ENCODE data around the gene SMYD3. TPM values are rescaled to one million over a fixed set of nuclear protein-coding genes. Genes with fewer than 3 reads are reported as not detected.

The SMYD3 gene
- total RNA-seq, 2 experiments from 2014 or later = 22.6 to 27.0 TPM

GRCh38 chr1:245879091-245879490, 628.0 kb downstream of the SMYD3 start:
- no peak overlapping the region for H3K27ac Mint-ChIP-seq
- ATAC-seq (ENCODE audit: low read depth) = no peak

GRCh38 chr1:245878585-245878984, 628.5 kb downstream of the SMYD3 start:
- no peak overlapping the region for H3K4me3 Mint-ChIP-seq
- H3K4me1 Mint-ChIP-seq = no peaks in the 10 kb centered on the region
- no peak for DNase-seq
- H3K9me3 Mint-ChIP-seq = no peaks in the 10 kb centered on the region
- H3K27me3 Mint-ChIP-seq = no peaks in the 10 kb centered on the region
- H3K27ac Mint-ChIP-seq = no peak overlapping the region
- POLR2A ChIA-PET = no interaction called here
- H3K36me3 Mint-ChIP-seq = no peaks in the 10 kb centered on the region
- ATAC-seq (ENCODE audit: low read depth) = no peak

More at GRCh38 chr1:245879091-245879490, 628.0 kb downstream of the SMYD3 start:
- Mint-ChIP-seq H3K4me1 (no peaks in the 10 kb centered on the region), H3K9me3 (no peaks in the 10 kb centered on the region), H3K4me3 (no peak overlapping the region), H3K36me3 (peaks cover under 1% of the 10 kb centered on the region), H3K27me3 (no peaks in the 10 kb centered on the region)
- POLR2A ChIA-PET = no interaction called here
- DNase-seq = no peak

DNA sequence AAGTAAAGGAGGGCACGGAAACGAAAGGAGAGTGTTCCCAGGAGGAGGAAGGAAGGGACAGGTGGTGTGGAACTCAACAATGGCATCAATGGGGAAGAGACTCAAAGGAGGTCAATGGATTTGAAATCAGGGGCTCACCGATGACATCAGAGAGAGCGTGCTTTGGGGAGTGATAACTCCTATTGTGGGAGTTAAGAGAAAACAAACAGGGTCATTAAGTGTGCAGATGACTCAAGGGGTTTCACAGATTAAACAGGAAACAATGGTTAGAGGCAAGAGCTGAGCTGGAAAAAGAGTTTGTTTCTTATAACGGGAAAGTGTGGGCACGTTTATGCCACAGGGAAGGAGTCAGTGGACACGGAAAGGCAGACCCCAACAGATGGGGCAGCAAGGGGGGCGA, 629.1 kb downstream of the SMYD3 start:
- Mint-ChIP-seq H3K27me3 (no peaks in the 10 kb centered on the region), H3K27ac (no peak overlapping the region), H3K4me3 (no peak overlapping the region), H3K9me3 (no peaks in the 10 kb centered on the region), H3K36me3 (no peaks in the 10 kb centered on the region), H3K4me1 (no peaks in the 10 kb centered on the region)
- no peak for ATAC-seq (ENCODE audit: low read depth)
- POLR2A ChIA-PET = no interaction called here
- DNase-seq = no peak

- no peaks in the 10 kb centered on the region for H3K36me3 Mint-ChIP-seq
- H3K9me3 Mint-ChIP-seq = no peaks in the 10 kb centered on the region
- H3K4me3 Mint-ChIP-seq = no peak overlapping the region
- POLR2A ChIA-PET = no interaction called here
- H3K27me3 Mint-ChIP-seq = no peaks in the 10 kb centered on the region
- no peak for DNase-seq
- no peak overlapping the region for H3K27ac Mint-ChIP-seq
- no peaks in the 10 kb centered on the region for H3K4me1 Mint-ChIP-seq
- ATAC-seq (ENCODE audit: low read depth) = no peak
Measured at GRCh38 chr1:245876586-245876985, 630.5 kb downstream of the SMYD3 start.

DNA sequence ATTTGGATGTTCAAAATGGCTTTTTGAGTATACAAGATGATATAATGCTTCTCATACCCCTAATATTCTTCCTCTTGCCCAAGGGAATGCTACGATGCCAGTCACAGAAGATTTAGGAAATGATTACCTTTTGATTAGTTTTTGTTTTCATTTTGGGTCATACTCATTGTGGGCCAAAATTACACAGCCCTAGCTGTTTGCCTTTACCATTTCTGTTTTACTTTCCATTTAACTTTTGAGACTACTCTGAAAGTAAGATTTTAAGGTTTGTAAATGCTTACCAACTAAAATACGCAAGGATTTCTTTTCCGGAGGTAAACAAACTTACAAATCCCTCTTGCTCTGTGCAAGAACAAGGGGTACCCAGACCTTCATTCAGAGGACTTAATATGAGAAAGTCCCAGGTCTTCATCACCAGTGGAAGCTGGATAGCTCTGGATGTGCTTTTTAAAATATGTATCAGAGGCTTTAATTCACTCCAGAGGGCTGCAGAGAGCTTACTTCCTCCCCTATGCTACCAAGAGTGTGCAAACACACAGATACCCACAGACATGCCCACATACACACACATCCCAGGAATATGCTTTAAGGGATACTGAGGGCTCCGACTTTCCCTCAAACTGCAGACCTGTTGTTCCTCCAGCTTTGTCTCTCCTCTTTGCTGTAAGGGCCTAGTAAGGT, 631.4 kb downstream of the SMYD3 start:
- H3K27me3 Mint-ChIP-seq = no peaks in the 10 kb centered on the region
- ATAC-seq (ENCODE audit: low read depth) (no peak), DNase-seq (no peak)
- H3K36me3 Mint-ChIP-seq = no peaks in the 10 kb centered on the region
- POLR2A ChIA-PET = no interaction called here
- H3K27ac Mint-ChIP-seq = no peak overlapping the region
- no peaks in the 10 kb centered on the region for H3K4me1 Mint-ChIP-seq
- no peak overlapping the region for H3K4me3 Mint-ChIP-seq
- H3K9me3 Mint-ChIP-seq = no peaks in the 10 kb centered on the region

- H3K27me3 Mint-ChIP-seq = no peaks in the 10 kb centered on the region
- H3K9me3 Mint-ChIP-seq = no peaks in the 10 kb centered on the region
- no peaks in the 10 kb centered on the region for H3K36me3 Mint-ChIP-seq
- POLR2A ChIA-PET = no interaction called here
- H3K27ac Mint-ChIP-seq = no peak overlapping the region
- no peaks in the 10 kb centered on the region for H3K4me1 Mint-ChIP-seq
- H3K4me3 Mint-ChIP-seq = no peak overlapping the region
- DNase-seq = no peak
- ATAC-seq (ENCODE audit: low read depth) = no peak
Measured at GRCh38 chr1:245874942-245875580, 632.0 kb downstream of the SMYD3 start.

DNA sequence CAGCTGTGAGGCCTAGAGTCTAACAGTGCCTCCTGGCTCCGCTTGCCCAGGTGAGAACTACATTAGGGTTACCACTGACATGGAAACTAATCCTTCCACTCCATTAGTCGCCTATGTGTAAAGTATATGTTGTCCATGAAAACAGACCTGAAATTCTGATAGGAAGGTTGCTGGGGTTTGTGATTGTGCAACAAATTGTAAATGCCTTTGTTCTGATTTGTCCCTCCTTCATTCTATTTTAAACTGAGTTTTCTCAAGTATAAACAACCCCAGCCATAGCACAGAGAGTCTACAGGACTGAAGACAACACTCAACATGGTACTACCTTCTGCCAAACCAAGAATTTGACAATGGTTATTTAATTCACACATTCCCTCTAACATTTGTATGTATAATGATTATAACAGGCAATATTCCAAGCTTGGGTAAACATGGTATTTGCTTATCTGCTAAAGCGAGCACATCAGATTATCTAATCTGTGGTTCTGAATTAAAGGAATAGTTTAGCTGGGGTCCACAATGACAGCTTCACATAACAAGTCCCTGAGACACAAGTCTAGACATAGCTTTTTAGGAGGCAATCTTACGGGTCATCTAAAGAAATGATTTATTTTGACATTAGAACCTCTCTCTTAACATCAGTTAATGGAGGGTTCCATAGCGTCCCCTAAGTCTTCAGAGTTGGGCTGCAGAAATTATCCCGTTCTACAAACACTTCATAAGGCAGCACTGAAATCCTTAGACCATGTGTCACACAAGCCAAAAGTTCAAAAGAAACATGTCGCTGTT, 633.0 kb downstream of the SMYD3 start:
- no peak for DNase-seq
- POLR2A ChIA-PET = no interaction called here
- H3K27ac Mint-ChIP-seq = no peak overlapping the region
- no peaks in the 10 kb centered on the region for H3K4me1 Mint-ChIP-seq
- no peak overlapping the region for H3K4me3 Mint-ChIP-seq
- no peaks in the 10 kb centered on the region for H3K36me3 Mint-ChIP-seq
- H3K27me3 Mint-ChIP-seq = no peaks in the 10 kb centered on the region
- H3K9me3 Mint-ChIP-seq = no peaks in the 10 kb centered on the region
- ATAC-seq (ENCODE audit: low read depth) = no peak

- POLR2A ChIA-PET = no interaction called here
- H3K9me3 Mint-ChIP-seq = no peaks in the 10 kb centered on the region
- H3K4me3 Mint-ChIP-seq = no peak overlapping the region
- DNase-seq (no peak), ATAC-seq (ENCODE audit: low read depth) (no peak)
- no peaks in the 10 kb centered on the region for H3K36me3 Mint-ChIP-seq
- no peaks in the 10 kb centered on the region for H3K27me3 Mint-ChIP-seq
- H3K27ac Mint-ChIP-seq = no peak overlapping the region
- H3K4me1 Mint-ChIP-seq = no peaks in the 10 kb centered on the region
Measured at GRCh38 chr1:245873068-245873467, 634.0 kb downstream of the SMYD3 start.

DNA sequence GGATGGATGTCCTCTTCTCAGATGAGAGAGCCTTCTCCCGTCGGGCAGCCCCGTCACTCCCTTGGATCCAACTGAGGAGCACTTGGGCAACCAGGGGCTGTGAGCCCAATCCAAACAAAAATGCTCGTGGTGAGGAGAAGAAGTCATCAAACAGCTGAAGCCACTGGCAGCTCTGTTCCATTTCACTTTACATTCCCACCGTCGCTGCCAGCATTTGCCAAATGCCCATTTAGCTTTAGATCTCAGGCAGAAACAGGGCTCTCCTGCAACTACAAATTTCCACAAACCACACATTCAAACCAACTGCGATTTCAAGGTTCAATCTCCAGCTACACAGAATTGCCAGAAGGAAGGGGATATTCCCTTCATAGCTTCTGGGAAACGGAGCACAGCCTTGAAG, 634.6 kb downstream of the SMYD3 start:
- Mint-ChIP-seq H3K27ac (no peak overlapping the region), H3K4me3 (no peak overlapping the region), H3K27me3 (no peaks in the 10 kb centered on the region), H3K36me3 (no peaks in the 10 kb centered on the region), H3K4me1 (no peaks in the 10 kb centered on the region), H3K9me3 (no peaks in the 10 kb centered on the region)
- DNase-seq (no peak), ATAC-seq (ENCODE audit: low read depth) (no peak)
- POLR2A ChIA-PET = no interaction called here

GRCh38 chr1:245871915-245872314, 635.2 kb downstream of the SMYD3 start:
- no peak overlapping the region for H3K4me3 Mint-ChIP-seq
- POLR2A ChIA-PET = no interaction called here
- H3K36me3 Mint-ChIP-seq = no peaks in the 10 kb centered on the region
- H3K27ac Mint-ChIP-seq = no peak overlapping the region
- H3K9me3 Mint-ChIP-seq = no peaks in the 10 kb centered on the region
- no peaks in the 10 kb centered on the region for H3K27me3 Mint-ChIP-seq
- DNase-seq (no peak), ATAC-seq (ENCODE audit: low read depth) (no peak)
- no peaks in the 10 kb centered on the region for H3K4me1 Mint-ChIP-seq

DNA sequence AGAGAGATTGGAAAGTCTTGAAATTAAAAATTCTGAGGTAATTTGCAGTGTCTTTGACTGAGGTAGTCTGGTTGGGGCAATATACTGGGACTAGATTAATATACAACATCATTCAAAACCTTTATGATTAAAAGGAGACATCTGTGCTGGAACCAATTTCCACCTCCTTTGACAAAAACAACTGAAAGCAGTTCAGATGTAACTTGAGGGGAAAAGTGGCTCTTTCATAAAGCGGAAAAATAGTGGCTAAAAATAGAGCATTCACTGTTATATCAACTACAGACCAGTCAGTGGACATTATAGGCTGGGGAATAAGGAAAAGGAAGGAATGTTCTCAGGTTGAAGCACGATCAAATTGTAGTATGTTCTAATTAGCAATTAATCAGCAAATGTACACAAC, 635.9 kb downstream of the SMYD3 start:
- no peaks in the 10 kb centered on the region for H3K9me3 Mint-ChIP-seq
- H3K4me3 Mint-ChIP-seq = no peak overlapping the region
- no peak overlapping the region for H3K27ac Mint-ChIP-seq
- no peak for ATAC-seq (ENCODE audit: low read depth)
- no peaks in the 10 kb centered on the region for H3K36me3 Mint-ChIP-seq
- no peaks in the 10 kb centered on the region for H3K27me3 Mint-ChIP-seq
- H3K4me1 Mint-ChIP-seq = no peaks in the 10 kb centered on the region
- POLR2A ChIA-PET = no interaction called here
- no peak for DNase-seq

- Mint-ChIP-seq H3K36me3 (no peaks in the 10 kb centered on the region), H3K27me3 (no peaks in the 10 kb centered on the region), H3K4me1 (no peaks in the 10 kb centered on the region), H3K4me3 (no peak overlapping the region), H3K9me3 (no peaks in the 10 kb centered on the region), H3K27ac (no peak overlapping the region)
- POLR2A ChIA-PET = no interaction called here
- ATAC-seq (ENCODE audit: low read depth) = no peak
- no peak for DNase-seq
Measured at GRCh38 chr1:245870698-245871097, 636.4 kb downstream of the SMYD3 start.

- ATAC-seq (ENCODE audit: low read depth) = no peak
- Mint-ChIP-seq H3K27me3 (no peaks in the 10 kb centered on the region), H3K4me3 (no peak overlapping the region), H3K9me3 (no peaks in the 10 kb centered on the region), H3K4me1 (no peaks in the 10 kb centered on the region), H3K27ac (no peak overlapping the region), H3K36me3 (no peaks in the 10 kb centered on the region)
- POLR2A ChIA-PET = no interaction called here
- no peak for DNase-seq
Measured at GRCh38 chr1:245869847-245870246, 637.2 kb downstream of the SMYD3 start.

DNA sequence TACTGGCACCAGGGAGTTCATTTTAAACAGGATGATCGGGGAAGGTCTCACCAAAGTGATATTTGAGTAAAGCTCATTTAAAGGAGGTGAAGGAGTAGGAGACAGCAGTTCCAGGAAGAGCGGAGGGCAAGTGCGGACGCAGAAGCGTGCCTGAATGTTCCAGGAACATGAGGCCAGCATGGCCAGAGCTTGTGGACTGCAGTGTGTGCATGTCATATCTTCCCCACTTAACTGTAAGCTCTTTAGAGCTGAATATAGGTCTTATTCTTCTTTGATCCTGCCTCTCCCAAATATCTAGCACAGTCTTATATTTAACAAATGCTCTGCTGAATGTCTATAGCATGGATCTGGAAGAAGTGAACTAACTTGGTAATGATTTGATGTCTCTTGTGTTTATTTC, 639.3 kb downstream of the SMYD3 start:
- POLR2A ChIA-PET = no interaction called here
- no peak for ATAC-seq (ENCODE audit: low read depth)
- Mint-ChIP-seq H3K27ac (no peak overlapping the region), H3K36me3 (no peaks in the 10 kb centered on the region), H3K4me3 (no peak overlapping the region), H3K9me3 (no peaks in the 10 kb centered on the region), H3K4me1 (no peaks in the 10 kb centered on the region), H3K27me3 (no peaks in the 10 kb centered on the region)
- DNase-seq = no peak

All from activated naive CD8-positive, alpha-beta T cell treated with anti-CD3 and anti-CD28 coated beads, Interleukin-2, amount 10 ng/mL, durations not matched to agents 7 days and 5 days (primary cell).